HUDEP-2 (cell line): ENCODE data around the gene PGK1.

Source experiments
- DNase-seq, 76 experiments: peaks; one replicate each; lab custom pipeline; 2025; ENCODE audit not compliant: unreplicated experiment in 76 of 76; lab: John Stamatoyannopoulos, UW

Gene PGK1

GRCh38 chrX:78165425-78165824, 61.4 kb downstream of the PGK1 start:
- no peak for DNase-seq

DNA sequence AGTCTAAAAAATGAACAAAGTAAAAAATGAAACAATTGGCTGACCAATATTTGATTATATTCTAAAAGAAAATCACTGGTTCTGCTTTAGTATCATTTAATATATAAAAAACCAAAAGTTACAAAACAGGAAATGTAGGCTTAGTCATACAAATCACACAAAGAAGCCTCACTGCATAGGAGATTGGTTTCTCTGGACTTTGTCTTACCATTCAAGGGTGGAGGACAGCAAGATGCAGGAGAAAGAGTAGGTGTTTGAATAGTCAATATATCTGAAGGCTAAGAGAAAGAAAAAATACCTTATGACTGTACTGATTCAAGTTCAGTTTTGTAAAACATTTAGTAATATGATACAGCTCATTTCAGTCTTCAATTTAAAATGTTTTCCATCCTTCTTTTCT, 64.0 kb downstream of the PGK1 start:
- DNase-seq, result no peak
